K562 (cell line): ENCODE measurements around the gene UBAP1L. TPM values are rescaled to one million over a fixed set of nuclear protein-coding genes. Genes with fewer than 3 reads are reported as not detected.

Source experiments
- ATAC-seq: fragments of 200-7000 bp; cut with Tn5 transposase; 3 replicates; pipeline ENCODE4 v1.9.1; 2020; ENCODE audit warnings: moderate library complexity
- BruUV-seq: library from RNA; stranded (reverse); fragments of 400-500 nt; replicated peaks from 2 replicates; lab custom pipeline; 2021; lab: Mats Ljungman, UMichigan
- CTCF ChIA-PET: fragments of 300-600 bp; formaldehyde crosslinking; extraction: SDS; loops from one replicate; lab custom pipeline; 2021; ENCODE audit warnings: low intra/inter-chr PET ratio; lab: Yijun Ruan, JAX
- POLR2A ChIA-PET: fragments of 300-600, 350-650 bp; sonication (Branson Sonifier 250); formaldehyde crosslinking; extraction: SDS; loops from one replicate; lab custom pipeline; 2021; ENCODE audit warnings: antibody characterized with exemption, inconsistent platforms; lab: Yijun Ruan, JAX
- DNase-seq, 4 experiments: peaks; one replicate each; pipeline versions ENCODE4 v3.0.0 to v3.0.0-alpha.2; 2011 to 2018; ENCODE audit warnings: low spot score in 3 of 4, mixed read lengths in 3 of 4; ENCODE audit errors: extremely low read depth in 1 of 4
- FAIRE-seq: peaks from 2 replicates; lab custom pipeline; 2011; peaks lifted over from hg19 to GRCh38; lab: Jason Lieb, UNC
- H2AFZ ChIP-seq: 2 replicates; pipeline ENCODE4 v1.6.0; 2011; ENCODE audit warnings: low read depth, low read length, control low read depth, inconsistent platforms
- H3K27ac ChIP-seq: fragments of 200-600 bp; 3 replicates; pipeline ENCODE4 v1.8.0; 2011; ENCODE audit warnings: low read depth, mild to moderate bottlenecking, control low read depth, inconsistent platforms, low read length, moderate library complexity, mixed read lengths; ENCODE audit errors: extremely low read depth
- H3K27me3 ChIP-seq, 2 experiments: fragments of 300-600 bp in 1 of 2; 2 replicates in 1 of 2; 3 replicates in 1 of 2; pipeline versions ENCODE4 v1.6.0 to v1.8.0; 2011; ENCODE audit warnings: inconsistent platforms in 2 of 2, low read length in 2 of 2, mild to moderate bottlenecking in 1 of 2, mixed read lengths in 1 of 2, moderate library complexity in 1 of 2; ENCODE audit not compliant: control insufficient read depth in 2 of 2, insufficient read depth in 2 of 2
- H3K36me3 ChIP-seq: fragments of 300-600 bp; 3 replicates; pipeline ENCODE4 v1.8.0; 2011; ENCODE audit warnings: mild to moderate bottlenecking, low read length, inconsistent platforms; ENCODE audit not compliant: control insufficient read depth, insufficient read depth
- H3K4me1 ChIP-seq, 2 experiments: fragments of 200-600 bp in 1 of 2; replicated peaks in 1 of 2; 2 replicates in 1 of 2; 3 replicates in 1 of 2; pipeline versions ENCODE4 v1.5.1 to v1.8.0; 2011; ENCODE audit warnings: inconsistent platforms in 2 of 2, low read length in 2 of 2, mild to moderate bottlenecking in 1 of 2, mixed read lengths in 1 of 2, moderate library complexity in 1 of 2; ENCODE audit not compliant: control insufficient read depth in 2 of 2, insufficient read depth in 2 of 2
- H3K4me2 ChIP-seq: 2 replicates; pipeline ENCODE4 v1.6.1; 2011; ENCODE audit warnings: low read length, control low read depth, inconsistent platforms, mixed read lengths; ENCODE audit not compliant: insufficient read depth
- H3K4me3 ChIP-seq: fragments of 200-600 bp; sonication (generic), shearing (Covaris generic); 2 replicates; pipeline ENCODE4 v1.5.1; 2016; ENCODE audit warnings: control low read depth, inconsistent platforms
- H3K79me2 ChIP-seq: fragments of 200-600 bp; 3 replicates; pipeline ENCODE4 v1.8.0; 2011; ENCODE audit warnings: low read length, inconsistent platforms; ENCODE audit not compliant: control insufficient read depth, insufficient read depth
- H3K9ac ChIP-seq, 2 experiments: 2 replicates each; pipeline versions ENCODE4 v1.6.0 to v1.6.1; 2011; ENCODE audit warnings: low read depth in 2 of 2, low read length in 2 of 2, control low read depth in 1 of 2, inconsistent platforms in 1 of 2, mild to moderate bottlenecking in 1 of 2, mixed read lengths in 1 of 2; ENCODE audit not compliant: insufficient read depth in 1 of 2
- H3K9me1 ChIP-seq: one replicate; pipeline ENCODE4 v1.6.0; 2011; ENCODE audit warnings: inconsistent platforms, mild to moderate bottlenecking, low read length, moderate library complexity; ENCODE audit not compliant: control insufficient read depth, insufficient read depth
- H3K9me3 ChIP-seq: replicated peaks from 2 replicates; pipeline ENCODE4 v1.5.1; 2011; ENCODE audit warnings: low read depth, low read length, inconsistent platforms; ENCODE audit not compliant: control insufficient read depth, insufficient read depth
- H4K20me1 ChIP-seq: replicated peaks from 2 replicates; pipeline ENCODE4 v1.6.1; 2011; ENCODE audit warnings: low read length, inconsistent platforms, mixed read lengths; ENCODE audit not compliant: control insufficient read depth, insufficient read depth
- CBX5 ChIP-seq: IDR thresholded peaks from 2 replicates; pipeline ENCODE4 v1.6.1; 2014; ENCODE audit warnings: low read depth, borderline replicate concordance
- NONO ChIP-seq, 2 experiments: fragments of 200-400 bp in 1 of 2; fragments of 450-650 bp in 1 of 2; formaldehyde crosslinking in 1 of 2; IDR thresholded peaks; 2 replicates each; pipeline ENCODE4 v1.6.1; 2017; ENCODE audit warnings: low read depth in 2 of 2, mild to moderate bottlenecking in 2 of 2, moderate library complexity in 2 of 2, low read length in 1 of 2
- PHF8 ChIP-seq: fragments of 200-600 bp; sonication (generic); IDR thresholded peaks from 2 replicates; pipeline ENCODE4 v1.6.1; 2012; ENCODE audit warnings: mixed run types, mild to moderate bottlenecking, inconsistent platforms, low read length, moderate library complexity, borderline replicate concordance
- POLR2B ChIP-seq: fragments of 450-650 bp; IDR thresholded peaks from 2 replicates; pipeline ENCODE4 v1.6.1; 2018; ENCODE audit warnings: low read depth; ENCODE audit not compliant: partially characterized antibody
- RERE ChIP-seq: sonication (generic); formaldehyde crosslinking; IDR thresholded peaks from 2 replicates; pipeline ENCODE4 v1.8.0; 2023; ENCODE audit warnings: missing genetic modification reagents, mild to moderate bottlenecking, borderline replicate concordance
- SNAPC5 ChIP-seq: fragments of 250-450 bp; sonication (Bioruptor Pico); IDR thresholded peaks from 2 replicates; pipeline ENCODE4 v1.8.0; 2021; ENCODE audit warnings: moderate library complexity, mild to moderate bottlenecking, inconsistent platforms
- ZNF165 ChIP-seq: fragments of 250-450 bp; sonication (Bioruptor Pico); IDR thresholded peaks from 2 replicates; pipeline ENCODE4 v1.4.0; 2020; ENCODE audit warnings: borderline replicate concordance
- ZNF277 ChIP-seq: fragments of 250-450 bp; sonication (Bioruptor Pico); IDR thresholded peaks from 2 replicates; pipeline ENCODE4 v1.8.0; 2022; ENCODE audit warnings: inconsistent platforms, mild to moderate bottlenecking, moderate library complexity, borderline replicate concordance
- WGBS: fragments of 100-300 bp; shearing (Covaris generic); methylation state at CpG from one replicate; pipeline ENCODE4 v1.1.6; 2016; ENCODE audit warnings: low coverage, mixed read lengths; ENCODE audit not compliant: insufficient coverage; ENCODE audit errors: missing lambda C conversion rate; 5-methylcytosine and 5-hydroxymethylcytosine counted together
- in situ Hi-C: fragments of 300-500 bp; cut with MboI; formaldehyde crosslinking; loops from 4 replicates; pipeline ENCODE4 v1.15.0; 2018; ENCODE audit warnings: inconsistent platforms, mixed read lengths
- intact Hi-C: fragments of 100-400 bp; cut with micrococcal nuclease; formaldehyde crosslinking; loops from 2 replicates; pipeline ENCODE4 v1.14.2; 2022
- polyA plus RNA-seq, 8 experiments: library from polyadenylated mRNA; depleted of rRNA in 4 of 8; stranded (reverse) in 5 of 8; unstranded in 3 of 8; fragments of >200 nt; fragmentation: Nextera tagmentation in 2 of 8; fragmentation: Illumina TruSeq in 1 of 8; extraction: Ambion mirVana in 2 of 8; extraction: Trizol in 1 of 8; gene quantifications; 2 replicates each; pipeline versions ENCODE4 v1.2.1 to v1.2.3, GENCODE V29; 2011 to 2014; ENCODE audit warnings: inconsistent platforms in 1 of 8, missing spikeins in 1 of 8
- total RNA-seq, 7 experiments: library from RNA; depleted of rRNA in 6 of 7; stranded (reverse); fragments of >200 nt in 6 of 7; fragmentation: Illumina TruSeq in 2 of 7; extraction: Trizol in 2 of 7; gene quantifications; 2 replicates each; pipeline versions ENCODE4 v1.2.1 to v1.2.3, GENCODE V29; 2011 to 2021; ENCODE audit warnings: low replicate concordance in 1 of 7
- TF ChIP-seq, protein P1 (sequence below): fragments of 250-450 bp; sonication (Bioruptor Pico); IDR thresholded peaks from 2 replicates; pipeline ENCODE4 v1.5.0; 2021

The UBAP1L gene
- total and polyA plus RNA-seq, 9 of the 15 experiments (the other 6 are each of a cell fraction or from before 2014, with no cell fraction given): 0.16 to 0.71 (median 0.41) TPM; not detected in 2

GRCh38 chr15:65060641-65061397, 54.2 kb downstream of the UBAP1L start (continued):
- no peak for TF ChIP-seq PHF8
- TF ChIP-seq, protein P1, sequence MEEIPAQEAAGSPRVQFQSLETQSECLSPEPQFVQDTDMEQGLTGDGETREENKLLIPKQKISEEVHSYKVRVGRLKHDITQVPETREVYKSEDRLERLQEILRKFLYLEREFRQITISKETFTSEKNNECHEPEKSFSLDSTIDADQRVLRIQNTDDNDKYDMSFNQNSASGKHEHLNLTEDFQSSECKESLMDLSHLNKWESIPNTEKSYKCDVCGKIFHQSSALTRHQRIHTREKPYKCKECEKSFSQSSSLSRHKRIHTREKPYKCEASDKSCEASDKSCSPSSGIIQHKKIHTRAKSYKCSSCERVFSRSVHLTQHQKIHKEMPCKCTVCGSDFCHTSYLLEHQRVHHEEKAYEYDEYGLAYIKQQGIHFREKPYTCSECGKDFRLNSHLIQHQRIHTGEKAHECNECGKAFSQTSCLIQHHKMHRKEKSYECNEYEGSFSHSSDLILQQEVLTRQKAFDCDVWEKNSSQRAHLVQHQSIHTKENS (CRISPR knock-in tag): no peak

DNA sequence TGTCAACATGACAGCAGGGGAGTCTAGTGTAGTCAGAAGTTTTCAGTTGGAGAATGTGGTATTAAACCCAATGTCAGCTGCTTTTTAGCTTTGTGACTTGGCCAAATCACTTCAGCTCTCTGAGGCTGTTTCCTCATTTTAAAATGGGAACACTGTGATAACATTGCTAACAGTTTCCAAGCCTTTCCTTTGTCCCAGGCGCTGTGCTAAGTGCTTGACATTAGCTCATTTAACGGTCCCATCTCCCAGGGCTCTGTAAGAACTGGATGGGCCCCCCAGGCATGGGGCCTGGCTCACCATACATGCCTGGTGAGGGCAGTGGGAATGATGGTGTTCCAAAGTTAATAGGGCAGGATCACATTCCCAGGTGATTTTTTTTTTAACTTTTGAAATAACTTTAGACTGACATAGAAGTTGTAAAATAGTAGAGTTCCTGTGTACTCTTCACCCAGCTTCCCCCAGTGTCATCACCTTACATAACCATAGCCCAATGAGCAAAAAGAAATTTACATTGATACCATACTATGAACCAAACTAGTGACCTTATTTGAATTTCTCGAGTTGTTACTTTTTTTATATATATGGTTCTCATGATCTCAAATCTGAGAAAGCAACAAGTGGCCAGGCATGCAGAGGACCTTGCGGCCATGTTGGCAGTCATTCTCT, 54.9 kb downstream of the UBAP1L start:
- intact Hi-C loops: no loop called here
- FAIRE-seq: no peak
- Histone ChIP-seq H3K9ac (no peak overlapping the region), H3K4me3 (no peak overlapping the region), H3K27ac (no peak overlapping the region), H3K79me2 (no peaks in the 10 kb centered on the region), H4K20me1 (no peaks in the 10 kb centered on the region; the same call in 1 of the 2 replicates), H3K9me3 (no peaks in the 10 kb centered on the region), H3K4me1 (peaks cover 0 to 1% of the 10 kb centered on the region in 2 experiments; a peak in 1 of 5 replicates), H3K4me2 (no peak overlapping the region), H3K36me3 (no peaks in the 10 kb centered on the region), H3K27me3 (peaks cover 19 to 48% of the 10 kb centered on the region in 2 experiments), H2AFZ (no peak overlapping the region), H3K9me1 (no peaks in the 10 kb centered on the region)
- 3% methylated on average over 4 of the region's 4 CpGs for WGBS
- no TSS peak for BruUV-seq
- no peak for DNase-seq
- ChIA-PET POLR2A (interaction anchor here (0.9 to 1.1 kb wide), 3 partner anchors 9 to 245 kb away, joined by 3 to 4 read pairs (median 3); partner anchors contain the start of gene RNU5B-1), CTCF (no interaction called here)
- in situ Hi-C loops: loop anchor here (10.0 kb wide), 2 partner anchors 235 to 325 kb away; partner anchors contain the start of gene RNU5A-1
- no peak for ATAC-seq
- no peak for TF ChIP-seq ZNF277
- TF ChIP-seq ZNF165 (CRISPR knock-in tag): no peak
- TF ChIP-seq CBX5: no peak
- TF ChIP-seq RERE (CRISPR knock-in tag): no peak
- no peak for TF ChIP-seq NONO (IDR thresholded peaks at IDR 0.05; ENCODE audit: low read depth in 2 of 2, low read length in 1 of 2)
- no peak for TF ChIP-seq SNAPC5
- no peak for TF ChIP-seq POLR2B
